Endothelial cell of umbilical vein (primary cell): ENCODE results near the gene PPP1R3F.

Experiments used
- EZH2 ChIP-seq: IDR thresholded peaks from 2 replicates; pipeline ENCODE4 v1.6.1; 2012; ENCODE audit warnings: borderline replicate concordance, low read depth, mild to moderate bottlenecking, moderate library complexity, low read length, inconsistent platforms; ENCODE audit not compliant: severe bottlenecking
- POLR2A ChIP-seq: IDR thresholded peaks from 2 replicates; pipeline ENCODE4 v1.6.1; 2012; ENCODE audit warnings: low read depth, mild to moderate bottlenecking, control low read depth, low read length
- TF ChIP-seq, protein P1 (sequence below), 2 donors: IDR thresholded peaks; 1 replicate in 1 of 2; 2 replicates in 1 of 2; pipeline ENCODE4 v1.5.1; 2011; ENCODE audit warnings: low read length in 2 of 2, mild to moderate bottlenecking in 2 of 2, moderate library complexity in 2 of 2, control low read depth in 1 of 2, inconsistent platforms in 1 of 2, low read depth in 1 of 2; ENCODE audit not compliant: insufficient read depth in 1 of 2; ENCODE audit errors: extremely low read depth in 1 of 2
- TF ChIP-seq, protein P2 (sequence below): IDR thresholded peaks from 2 replicates; pipeline ENCODE4 v1.6.1; 2011; ENCODE audit not compliant: insufficient read depth, insufficient read length

- TF ChIP-seq POLR2A (no peak), EZH2 (no peak)
- TF ChIP-seq, protein P1, sequence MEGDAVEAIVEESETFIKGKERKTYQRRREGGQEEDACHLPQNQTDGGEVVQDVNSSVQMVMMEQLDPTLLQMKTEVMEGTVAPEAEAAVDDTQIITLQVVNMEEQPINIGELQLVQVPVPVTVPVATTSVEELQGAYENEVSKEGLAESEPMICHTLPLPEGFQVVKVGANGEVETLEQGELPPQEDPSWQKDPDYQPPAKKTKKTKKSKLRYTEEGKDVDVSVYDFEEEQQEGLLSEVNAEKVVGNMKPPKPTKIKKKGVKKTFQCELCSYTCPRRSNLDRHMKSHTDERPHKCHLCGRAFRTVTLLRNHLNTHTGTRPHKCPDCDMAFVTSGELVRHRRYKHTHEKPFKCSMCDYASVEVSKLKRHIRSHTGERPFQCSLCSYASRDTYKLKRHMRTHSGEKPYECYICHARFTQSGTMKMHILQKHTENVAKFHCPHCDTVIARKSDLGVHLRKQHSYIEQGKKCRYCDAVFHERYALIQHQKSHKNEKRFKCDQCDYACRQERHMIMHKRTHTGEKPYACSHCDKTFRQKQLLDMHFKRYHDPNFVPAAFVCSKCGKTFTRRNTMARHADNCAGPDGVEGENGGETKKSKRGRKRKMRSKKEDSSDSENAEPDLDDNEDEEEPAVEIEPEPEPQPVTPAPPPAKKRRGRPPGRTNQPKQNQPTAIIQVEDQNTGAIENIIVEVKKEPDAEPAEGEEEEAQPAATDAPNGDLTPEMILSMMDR (IDR thresholded peaks at IDR 0.05; ENCODE audit: extremely low read depth in 1 of 2, insufficient read depth in 1 of 2, low read depth in 1 of 2, low read length in 2 of 2), result peak in 1 of 2 donors; percentile 9
- TF ChIP-seq, protein P2, sequence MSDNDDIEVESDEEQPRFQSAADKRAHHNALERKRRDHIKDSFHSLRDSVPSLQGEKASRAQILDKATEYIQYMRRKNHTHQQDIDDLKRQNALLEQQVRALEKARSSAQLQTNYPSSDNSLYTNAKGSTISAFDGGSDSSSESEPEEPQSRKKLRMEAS, result no peak
Measured at GRCh38 chrX:49230500-49231232, 38.9 kb upstream of the PPP1R3F start.
